Fibroblast of villous mesenchyme (primary cell): ENCODE results near the gene LEFTY1. TPM values are rescaled to one million over a fixed set of nuclear protein-coding genes. Genes with fewer than 3 reads are reported as not detected.

Source experiments
- DNase-seq: peaks from one replicate; pipeline ENCODE4 v3.0.0-alpha.2; 2010; ENCODE audit warnings: low read depth
- H3K4me3 ChIP-seq: 2 replicates; pipeline ENCODE4 v1.5.1; 2011; ENCODE audit warnings: low read depth, mild to moderate bottlenecking, low read length
- total RNA-seq: library from RNA; depleted of rRNA; stranded (reverse); fragments of >200 nt; gene quantifications from 2 replicates; pipeline ENCODE4 v1.2.3, GENCODE V29; 2012
- TF ChIP-seq, protein P1 (sequence below): IDR thresholded peaks from 2 replicates; pipeline ENCODE4 v1.5.1; 2012; ENCODE audit warnings: low read depth, mild to moderate bottlenecking, low read length; ENCODE audit not compliant: insufficient read depth

LEFTY1 gene
- total RNA-seq, 1 donor: not detected

DNA sequence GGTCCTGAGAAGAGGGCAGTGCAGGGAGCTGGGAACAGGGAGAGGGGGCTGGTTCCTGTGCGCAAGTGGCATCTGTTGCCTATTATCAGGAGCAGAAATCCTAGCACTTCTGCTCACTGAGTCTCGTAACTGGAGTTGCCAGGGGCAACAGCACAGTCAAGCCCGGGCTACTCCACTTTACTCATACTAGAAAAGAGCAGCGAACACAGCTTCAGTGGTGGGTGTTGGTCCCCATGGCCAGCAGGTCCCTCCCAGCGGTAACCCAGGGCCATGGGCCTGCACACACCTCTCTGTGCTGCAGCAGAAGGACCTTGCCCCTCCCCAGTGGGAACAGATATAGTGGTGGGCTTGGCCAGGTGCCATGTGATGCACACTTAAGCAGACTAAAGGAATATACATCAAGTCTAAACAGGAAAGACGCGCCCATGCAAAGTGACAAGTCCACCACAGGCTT lies 26.6 kb upstream of the LEFTY1 start:
- DNase-seq: no peak
- no peak overlapping the region for H3K4me3 ChIP-seq
- TF ChIP-seq, protein P1, sequence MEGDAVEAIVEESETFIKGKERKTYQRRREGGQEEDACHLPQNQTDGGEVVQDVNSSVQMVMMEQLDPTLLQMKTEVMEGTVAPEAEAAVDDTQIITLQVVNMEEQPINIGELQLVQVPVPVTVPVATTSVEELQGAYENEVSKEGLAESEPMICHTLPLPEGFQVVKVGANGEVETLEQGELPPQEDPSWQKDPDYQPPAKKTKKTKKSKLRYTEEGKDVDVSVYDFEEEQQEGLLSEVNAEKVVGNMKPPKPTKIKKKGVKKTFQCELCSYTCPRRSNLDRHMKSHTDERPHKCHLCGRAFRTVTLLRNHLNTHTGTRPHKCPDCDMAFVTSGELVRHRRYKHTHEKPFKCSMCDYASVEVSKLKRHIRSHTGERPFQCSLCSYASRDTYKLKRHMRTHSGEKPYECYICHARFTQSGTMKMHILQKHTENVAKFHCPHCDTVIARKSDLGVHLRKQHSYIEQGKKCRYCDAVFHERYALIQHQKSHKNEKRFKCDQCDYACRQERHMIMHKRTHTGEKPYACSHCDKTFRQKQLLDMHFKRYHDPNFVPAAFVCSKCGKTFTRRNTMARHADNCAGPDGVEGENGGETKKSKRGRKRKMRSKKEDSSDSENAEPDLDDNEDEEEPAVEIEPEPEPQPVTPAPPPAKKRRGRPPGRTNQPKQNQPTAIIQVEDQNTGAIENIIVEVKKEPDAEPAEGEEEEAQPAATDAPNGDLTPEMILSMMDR: no peak

DNA sequence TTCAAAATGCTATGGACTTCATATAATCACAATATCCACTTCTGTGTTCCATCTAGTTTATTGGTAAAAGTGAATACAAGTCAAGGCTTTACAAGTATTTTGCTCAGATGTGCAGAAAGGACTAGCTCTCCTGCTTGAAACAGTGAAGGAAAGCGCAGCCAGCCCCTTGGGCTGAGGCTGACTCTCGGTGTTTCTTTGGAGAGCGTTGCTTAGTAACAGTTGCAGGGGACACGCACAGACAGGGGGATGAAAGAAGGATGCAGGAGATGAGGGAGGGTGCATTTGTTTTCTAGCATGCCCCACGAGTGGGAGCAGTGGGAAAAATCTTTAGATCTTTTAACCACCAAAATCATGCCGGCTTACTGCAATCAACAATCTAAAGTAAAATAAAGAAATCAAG lies 26.0 kb upstream of the LEFTY1 start:
- no peak for DNase-seq
- H3K4me3 ChIP-seq: no peak overlapping the region
- TF ChIP-seq, protein P1: no peak

DNA sequence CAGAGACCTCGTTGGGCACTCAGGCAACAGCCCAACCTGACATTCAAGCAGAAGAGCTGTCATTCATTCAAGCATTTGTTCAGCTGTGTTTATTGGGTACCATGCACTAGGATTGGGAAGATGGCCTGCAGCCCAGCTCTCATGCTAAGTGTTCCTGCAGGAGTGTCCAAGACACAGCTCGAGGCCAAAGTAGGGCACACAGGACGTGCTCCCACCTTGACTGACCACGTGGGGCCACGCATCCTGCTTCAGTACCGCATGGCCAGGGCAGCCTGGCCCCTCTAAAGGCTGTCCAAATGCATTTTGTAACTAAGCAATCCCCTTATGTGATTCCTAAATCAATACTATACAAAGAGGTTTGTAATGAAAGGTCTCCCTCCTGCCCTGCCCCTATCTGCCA lies 25.4 kb upstream of the LEFTY1 start:
- no peak overlapping the region for H3K4me3 ChIP-seq
- TF ChIP-seq, protein P1: no peak
- no peak for DNase-seq

DNA sequence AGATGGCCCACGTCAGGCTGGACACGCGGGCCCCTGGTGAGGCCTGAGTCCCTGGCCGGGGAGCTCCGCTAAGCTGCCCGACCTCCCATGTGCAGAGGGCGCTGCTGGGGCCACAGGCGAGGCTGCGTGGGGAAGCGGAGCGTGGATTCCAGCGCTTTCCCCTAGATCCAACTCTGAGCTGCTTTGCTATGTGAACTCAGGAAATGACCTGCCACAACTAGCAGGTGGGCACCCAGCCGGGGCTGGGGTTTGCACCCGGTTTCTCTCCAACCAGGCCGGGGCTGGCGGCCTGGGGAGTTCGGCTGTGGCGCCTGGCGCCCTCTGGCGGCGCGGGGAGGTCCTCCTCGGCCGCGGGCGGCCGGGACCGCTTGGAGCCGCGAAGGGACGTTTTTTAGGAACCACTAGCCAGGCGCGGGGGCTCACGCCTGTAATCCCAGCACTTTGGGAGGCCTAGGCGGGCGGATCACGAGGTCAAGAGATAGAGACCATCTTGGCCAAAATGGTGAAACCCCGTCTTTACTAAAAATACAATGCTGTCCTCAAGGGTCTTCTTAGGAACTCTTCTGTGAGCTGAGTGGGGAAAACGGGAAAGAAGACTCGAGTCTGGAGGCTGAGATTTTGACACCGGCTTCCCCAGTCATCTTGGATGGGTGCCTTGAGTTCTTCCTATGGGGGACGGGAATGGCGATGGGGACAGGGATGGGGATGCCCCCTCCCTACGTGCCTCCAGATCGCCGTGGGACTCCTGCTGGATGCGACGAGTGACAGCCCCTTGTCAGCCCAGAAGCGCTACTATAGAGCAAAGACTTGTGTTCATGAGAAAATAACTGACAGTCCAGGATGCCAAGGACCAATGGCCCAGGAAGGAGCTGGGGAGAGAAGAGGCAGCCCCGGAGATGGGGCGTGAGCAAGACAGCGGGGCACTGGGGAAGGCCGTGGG lies 22.5 kb upstream of the LEFTY1 start:
- no peak overlapping the region for H3K4me3 ChIP-seq
- TF ChIP-seq, protein P1: peak; percentile 91
- DNase-seq: peak; percentile 51

DNA sequence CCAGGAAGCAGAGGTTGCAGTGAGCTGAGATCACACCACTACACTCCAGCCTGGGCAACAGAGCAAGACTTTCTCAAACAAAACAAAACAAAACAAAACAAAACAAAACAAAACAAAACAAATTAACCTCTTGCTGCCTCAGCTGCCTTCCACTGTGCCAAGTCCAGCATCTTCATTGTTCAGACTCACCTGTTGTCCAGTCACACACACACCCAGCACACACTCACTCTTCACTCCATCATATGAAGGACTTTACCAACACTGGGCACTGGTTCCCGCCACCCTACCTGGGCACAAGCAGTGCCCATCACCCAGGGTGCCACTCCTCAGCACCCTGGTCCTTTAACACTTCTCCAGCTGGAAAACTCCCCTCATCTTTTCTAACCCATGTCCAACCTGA lies 20.5 kb upstream of the LEFTY1 start:
- no peak for DNase-seq
- TF ChIP-seq, protein P1: no peak
- H3K4me3 ChIP-seq: no peak overlapping the region

- no peak overlapping the region for H3K4me3 ChIP-seq
- TF ChIP-seq, protein P1: no peak
- DNase-seq: no peak
Measured at GRCh38 chr1:225908773-225909172, 19.8 kb upstream of the LEFTY1 start.
